PC-9 (cell line): ENCODE results near the gene CPED1. TPM values are rescaled to one million over a fixed set of nuclear protein-coding genes. Genes with fewer than 3 reads are reported as not detected.
A peak's percentile ranks its signal among the peaks of the same experiment; 100 is the strongest.

Source experiments
- BruUV-seq: library from RNA; stranded (reverse); fragments of 400-500 nt; replicated peaks from 2 replicates; lab custom pipeline; 2021; lab: Mats Ljungman, UMichigan
- CTCF ChIA-PET: fragments of 300-600 bp; sonication (Branson Sonifier 250); formaldehyde crosslinking; loops from one replicate; lab custom pipeline; 2022; ENCODE audit warnings: antibody characterized with exemption; lab: Charles Lee
- POLR2A ChIA-PET: fragments of 300-600 bp; sonication (Branson Sonifier 250); formaldehyde crosslinking; loops from one replicate; lab custom pipeline; 2022; ENCODE audit warnings: antibody characterized with exemption; ENCODE audit not compliant: unreplicated experiment; lab: Charles Lee
- DNase-seq, 2 experiments: peaks; one replicate each; pipeline versions ENCODE4 v3.0.0 to v3.0.0-alpha.2; 2015 to 2022; ENCODE audit warnings: mixed read lengths in 1 of 2
- H2AFZ ChIP-seq: fragments of 200-600 bp; sonication (generic); 2 replicates; pipeline ENCODE4 v1.8.1; 2017; ENCODE audit warnings: antibody characterized with exemption
- H3F3A ChIP-seq: fragments of 200-600 bp; sonication (generic); 2 replicates; pipeline ENCODE4 v1.8.1; 2017; ENCODE audit warnings: antibody characterized with exemption, mild to moderate bottlenecking, low read depth; ENCODE audit not compliant: insufficient read depth
- H3K27ac ChIP-seq: fragments of 200-600 bp; sonication (generic); 2 replicates; pipeline ENCODE4 v1.6.1; 2016; ENCODE audit warnings: mixed run types
- H3K27me3 ChIP-seq: fragments of 200-600 bp; sonication (generic); 2 replicates; pipeline ENCODE4 v1.6.1; 2016; ENCODE audit warnings: low read depth, mixed run types; ENCODE audit not compliant: insufficient read depth
- H3K36me3 ChIP-seq: fragments of 200-600 bp; sonication (generic); 2 replicates; pipeline ENCODE4 v1.6.1; 2016; ENCODE audit warnings: low read depth, mixed run types
- H3K4me1 ChIP-seq: fragments of 200-600 bp; sonication (generic); replicated peaks from 2 replicates; pipeline ENCODE4 v1.6.1; 2016; ENCODE audit warnings: mixed run types; ENCODE audit not compliant: insufficient read depth
- H3K4me2 ChIP-seq: fragments of 200-600 bp; sonication (generic); 2 replicates; pipeline ENCODE4 v1.6.1; 2017; ENCODE audit warnings: mixed run types
- H3K4me3 ChIP-seq: fragments of 200-600 bp; sonication (generic); 2 replicates; pipeline ENCODE4 v1.6.1; 2016; ENCODE audit warnings: mixed run types
- H3K79me2 ChIP-seq: fragments of 200-600 bp; sonication (generic); 2 replicates; pipeline ENCODE4 v1.6.1; 2017; ENCODE audit warnings: low read depth, mixed run types
- H3K9me2 ChIP-seq: fragments of 200-600 bp; sonication (generic); 2 replicates; pipeline ENCODE4 v1.8.1; 2017; ENCODE audit warnings: mild to moderate bottlenecking; ENCODE audit not compliant: insufficient read depth
- H3K9me3 ChIP-seq: fragments of 200-600 bp; sonication (generic); 2 replicates; pipeline ENCODE4 v1.8.1; 2016; ENCODE audit warnings: low read depth; ENCODE audit not compliant: insufficient read depth
- H4K20me1 ChIP-seq: fragments of 200-600 bp; sonication (generic); 2 replicates; pipeline ENCODE4 v1.8.1; 2017; ENCODE audit not compliant: insufficient read depth
- EZH2 ChIP-seq: fragments of 200-600 bp; sonication (generic); IDR thresholded peaks from 2 replicates; pipeline ENCODE4 v1.8.0; 2017; ENCODE audit warnings: antibody characterized with exemption, low read depth
- intact Hi-C: fragments of 100-400 bp; cut with micrococcal nuclease; formaldehyde crosslinking; loops from one replicate; pipeline ENCODE4 v1.10.0; 2022; ENCODE audit not compliant: unreplicated experiment
- total RNA-seq: library from RNA; stranded (reverse); gene quantifications from 2 replicates; pipeline ENCODE4 v1.2.3, GENCODE V29; 2021
- TF ChIP-seq, protein P1 (sequence below): fragments of 200-600 bp; sonication (generic); conservative IDR thresholded peaks from 2 replicates; pipeline ENCODE4 v1.6.1; 2017; ENCODE audit warnings: mixed run types, antibody characterized with exemption, mild to moderate bottlenecking, moderate library complexity

CPED1 gene
- total RNA-seq, 1 experiment from 2014 or later, result 2.4 TPM

DNA sequence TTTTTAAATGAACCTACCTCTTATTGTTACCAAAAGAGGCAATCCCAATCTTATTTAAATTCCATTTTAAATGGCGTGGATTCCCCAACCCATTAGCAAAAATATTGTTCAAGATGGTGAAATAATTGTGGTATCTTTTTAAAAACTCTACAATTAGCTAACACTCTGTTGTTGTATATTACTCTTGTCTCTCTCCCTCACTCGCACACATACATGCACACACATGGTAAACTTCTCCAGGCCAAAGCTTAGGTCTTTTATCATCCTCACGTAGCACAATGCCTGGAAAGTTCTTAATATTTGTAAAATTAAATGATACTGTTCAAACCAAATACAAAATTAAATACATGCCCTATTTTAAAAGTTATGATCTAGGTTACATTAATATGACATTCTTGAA is 171.0 kb downstream of the CPED1 start:
- Histone ChIP-seq H4K20me1 (no peaks in the 10 kb centered on the region), H3F3A (no peaks in the 10 kb centered on the region), H3K4me2 (no peak overlapping the region), H3K27ac (no peak overlapping the region), H3K27me3 (no peaks in the 10 kb centered on the region), H3K79me2 (no peaks in the 10 kb centered on the region), H3K9me2 (no peaks in the 10 kb centered on the region; the same call in 1 of the 2 replicates), H2AFZ (no peak overlapping the region; the same call in 1 of the 2 replicates), H3K4me3 (no peak overlapping the region), H3K9me3 (no peaks in the 10 kb centered on the region), H3K4me1 (no peaks in the 10 kb centered on the region), H3K36me3 (no peaks in the 10 kb centered on the region)
- no TSS peak for BruUV-seq
- no peak for DNase-seq
- CTCF ChIA-PET, result no interaction called here
- POLR2A ChIA-PET, result no interaction called here
- TF ChIP-seq EZH2, result no peak
- TF ChIP-seq, protein P1, sequence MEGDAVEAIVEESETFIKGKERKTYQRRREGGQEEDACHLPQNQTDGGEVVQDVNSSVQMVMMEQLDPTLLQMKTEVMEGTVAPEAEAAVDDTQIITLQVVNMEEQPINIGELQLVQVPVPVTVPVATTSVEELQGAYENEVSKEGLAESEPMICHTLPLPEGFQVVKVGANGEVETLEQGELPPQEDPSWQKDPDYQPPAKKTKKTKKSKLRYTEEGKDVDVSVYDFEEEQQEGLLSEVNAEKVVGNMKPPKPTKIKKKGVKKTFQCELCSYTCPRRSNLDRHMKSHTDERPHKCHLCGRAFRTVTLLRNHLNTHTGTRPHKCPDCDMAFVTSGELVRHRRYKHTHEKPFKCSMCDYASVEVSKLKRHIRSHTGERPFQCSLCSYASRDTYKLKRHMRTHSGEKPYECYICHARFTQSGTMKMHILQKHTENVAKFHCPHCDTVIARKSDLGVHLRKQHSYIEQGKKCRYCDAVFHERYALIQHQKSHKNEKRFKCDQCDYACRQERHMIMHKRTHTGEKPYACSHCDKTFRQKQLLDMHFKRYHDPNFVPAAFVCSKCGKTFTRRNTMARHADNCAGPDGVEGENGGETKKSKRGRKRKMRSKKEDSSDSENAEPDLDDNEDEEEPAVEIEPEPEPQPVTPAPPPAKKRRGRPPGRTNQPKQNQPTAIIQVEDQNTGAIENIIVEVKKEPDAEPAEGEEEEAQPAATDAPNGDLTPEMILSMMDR, result no peak
- intact Hi-C loops, result no loop called here

DNA sequence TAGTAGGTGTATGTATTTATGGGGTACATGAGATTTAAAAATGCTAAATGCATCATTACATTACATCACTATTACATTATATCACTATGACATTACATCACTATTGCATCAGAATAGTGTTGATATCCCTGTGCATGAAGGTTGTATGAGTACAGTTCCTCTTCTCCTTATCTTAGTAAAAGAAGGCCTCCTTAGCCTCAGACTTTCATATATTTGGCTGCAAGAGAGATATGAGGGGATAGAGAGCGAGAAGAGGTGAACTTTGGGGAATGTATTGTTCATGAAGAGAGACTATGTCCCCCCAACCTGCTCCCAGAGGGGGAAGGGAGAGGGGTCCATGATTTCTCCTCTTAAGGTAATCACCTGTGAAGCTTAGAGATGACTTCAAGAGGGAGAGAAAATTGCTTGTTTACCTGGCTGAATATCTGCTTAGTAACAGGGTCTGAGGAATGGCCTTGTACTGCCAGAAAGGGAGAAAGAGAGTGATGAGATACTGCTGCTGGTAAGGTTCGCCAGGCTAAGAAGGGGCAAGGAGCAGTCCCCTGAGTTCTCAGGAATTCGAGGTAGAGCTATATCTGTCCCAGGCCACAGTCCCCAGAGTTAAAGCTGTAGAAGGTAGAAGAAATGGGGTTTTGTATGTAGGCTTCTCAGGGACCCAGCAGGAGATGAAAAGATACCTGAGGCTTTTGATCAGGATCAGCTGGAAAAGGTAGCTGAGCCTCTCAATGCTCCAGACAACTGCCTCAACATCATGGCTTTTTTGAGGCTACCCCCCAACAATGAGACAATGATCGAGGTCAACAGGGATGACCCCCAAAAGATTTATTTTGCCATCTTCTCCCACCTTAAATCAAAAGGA is 171.9 kb downstream of the CPED1 start:
- intact Hi-C loops, result no loop called here
- no TSS peak for BruUV-seq
- Histone ChIP-seq H3K27ac (no peak overlapping the region), H2AFZ (0 out of 2 replicates have a peak overlapping the region, but pooled peaks have one; percentile 56), H3K4me3 (no peak overlapping the region), H3K36me3 (no peaks in the 10 kb centered on the region), H3K4me2 (no peak overlapping the region), H3F3A (no peaks in the 10 kb centered on the region), H3K4me1 (no peaks in the 10 kb centered on the region), H3K27me3 (no peaks in the 10 kb centered on the region), H3K79me2 (no peaks in the 10 kb centered on the region), H3K9me3 (no peaks in the 10 kb centered on the region), H4K20me1 (no peaks in the 10 kb centered on the region), H3K9me2 (no peaks in the 10 kb centered on the region; the same call in 1 of the 2 replicates)
- ChIA-PET CTCF (no interaction called here), POLR2A (no interaction called here)
- DNase-seq, result no peak
- TF ChIP-seq, protein P1, result no peak
- no peak for TF ChIP-seq EZH2

DNA sequence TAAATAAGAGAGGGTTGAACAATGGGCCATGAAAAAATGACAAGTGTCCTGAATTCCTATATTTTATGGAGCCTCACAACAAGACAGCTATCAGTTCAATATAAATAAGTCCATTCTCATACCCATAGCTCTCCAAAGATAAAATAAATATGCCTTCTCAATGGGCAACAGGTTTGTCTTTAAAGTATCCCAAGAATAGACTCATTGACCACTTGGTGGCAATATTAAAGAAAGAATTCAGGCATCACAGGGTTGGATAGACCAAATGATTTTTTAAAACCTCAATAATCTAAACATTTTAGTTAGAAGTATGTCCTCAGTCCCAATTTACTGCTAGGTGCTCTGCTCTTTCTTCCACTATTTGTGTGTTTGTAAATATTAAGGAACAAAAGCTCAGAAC is 175.2 kb downstream of the CPED1 start:
- Histone ChIP-seq H3K4me2 (no peak overlapping the region), H3K4me3 (no peak overlapping the region), H3K9me3 (no peaks in the 10 kb centered on the region), H3K4me1 (no peaks in the 10 kb centered on the region), H3K79me2 (no peaks in the 10 kb centered on the region), H3K27ac (no peak overlapping the region), H2AFZ (no peak overlapping the region), H3K9me2 (no peaks in the 10 kb centered on the region; the same call in 1 of the 2 replicates), H3K36me3 (no peaks in the 10 kb centered on the region), H4K20me1 (no peaks in the 10 kb centered on the region), H3K27me3 (no peaks in the 10 kb centered on the region), H3F3A (no peaks in the 10 kb centered on the region)
- POLR2A ChIA-PET, result interaction anchor here (0.5 kb wide), 1 partner anchor 197 kb away, joined by 3 read pairs; no protein-coding TSS in a partner anchor
- intact Hi-C loops, result no loop called here
- no peak for DNase-seq
- TF ChIP-seq, protein P1, result no peak
- no peak for TF ChIP-seq EZH2
- CTCF ChIA-PET, result no interaction called here
- BruUV-seq, result no TSS peak
